ENCODE data around the gene HEMK1.

Gene HEMK1

GRCh38 chr3:50550079-50550736 is 19.1 kb upstream of the HEMK1 start:
- TF ChIP-seq, protein P1, sequence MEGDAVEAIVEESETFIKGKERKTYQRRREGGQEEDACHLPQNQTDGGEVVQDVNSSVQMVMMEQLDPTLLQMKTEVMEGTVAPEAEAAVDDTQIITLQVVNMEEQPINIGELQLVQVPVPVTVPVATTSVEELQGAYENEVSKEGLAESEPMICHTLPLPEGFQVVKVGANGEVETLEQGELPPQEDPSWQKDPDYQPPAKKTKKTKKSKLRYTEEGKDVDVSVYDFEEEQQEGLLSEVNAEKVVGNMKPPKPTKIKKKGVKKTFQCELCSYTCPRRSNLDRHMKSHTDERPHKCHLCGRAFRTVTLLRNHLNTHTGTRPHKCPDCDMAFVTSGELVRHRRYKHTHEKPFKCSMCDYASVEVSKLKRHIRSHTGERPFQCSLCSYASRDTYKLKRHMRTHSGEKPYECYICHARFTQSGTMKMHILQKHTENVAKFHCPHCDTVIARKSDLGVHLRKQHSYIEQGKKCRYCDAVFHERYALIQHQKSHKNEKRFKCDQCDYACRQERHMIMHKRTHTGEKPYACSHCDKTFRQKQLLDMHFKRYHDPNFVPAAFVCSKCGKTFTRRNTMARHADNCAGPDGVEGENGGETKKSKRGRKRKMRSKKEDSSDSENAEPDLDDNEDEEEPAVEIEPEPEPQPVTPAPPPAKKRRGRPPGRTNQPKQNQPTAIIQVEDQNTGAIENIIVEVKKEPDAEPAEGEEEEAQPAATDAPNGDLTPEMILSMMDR (IDR thresholded peaks at IDR 0.05; ENCODE audit: extremely low read depth, missing control alignments): peak; percentile 86
- DNase-seq (ENCODE audit: low spot score): peak; percentile 67

DNA sequence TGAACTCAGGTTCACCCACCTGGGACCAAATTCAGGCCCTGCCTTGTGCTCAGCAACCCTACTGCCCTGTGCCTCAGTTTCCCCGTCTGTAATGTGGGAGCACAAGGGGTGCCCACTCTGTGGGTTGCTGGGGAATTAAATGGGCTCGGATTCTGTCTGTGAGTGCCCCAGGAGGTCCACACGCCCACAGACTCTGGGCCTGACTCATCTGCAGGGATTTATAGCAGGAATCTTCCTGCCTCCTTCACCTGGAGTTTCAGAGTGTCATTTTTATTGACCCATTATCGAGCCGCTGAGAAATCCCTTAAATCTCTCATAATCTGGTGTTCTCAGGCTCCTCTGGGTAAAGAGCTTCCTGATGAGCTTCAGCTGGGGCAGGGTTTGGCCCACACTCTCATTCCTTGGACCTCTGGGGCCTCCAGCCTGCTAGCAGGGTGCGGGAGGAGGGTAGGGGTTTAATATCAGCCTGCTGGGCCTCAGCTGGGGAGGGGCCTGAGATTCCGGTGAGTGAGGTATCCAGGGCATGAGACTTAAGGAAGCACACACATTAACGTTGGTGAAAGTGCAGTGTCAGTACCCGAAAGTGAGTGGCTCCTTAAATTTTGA is 18.2 kb upstream of the HEMK1 start:
- no peak for DNase-seq (ENCODE audit: low spot score)
- TF ChIP-seq, protein P1 (IDR thresholded peaks at IDR 0.05; ENCODE audit: extremely low read depth, missing control alignments): no peak

GRCh38 chr3:50551681-50552435 is 17.5 kb upstream of the HEMK1 start:
- TF ChIP-seq, protein P1 (IDR thresholded peaks at IDR 0.05; ENCODE audit: extremely low read depth, missing control alignments): no peak
- no peak for DNase-seq (ENCODE audit: low spot score)

DNA sequence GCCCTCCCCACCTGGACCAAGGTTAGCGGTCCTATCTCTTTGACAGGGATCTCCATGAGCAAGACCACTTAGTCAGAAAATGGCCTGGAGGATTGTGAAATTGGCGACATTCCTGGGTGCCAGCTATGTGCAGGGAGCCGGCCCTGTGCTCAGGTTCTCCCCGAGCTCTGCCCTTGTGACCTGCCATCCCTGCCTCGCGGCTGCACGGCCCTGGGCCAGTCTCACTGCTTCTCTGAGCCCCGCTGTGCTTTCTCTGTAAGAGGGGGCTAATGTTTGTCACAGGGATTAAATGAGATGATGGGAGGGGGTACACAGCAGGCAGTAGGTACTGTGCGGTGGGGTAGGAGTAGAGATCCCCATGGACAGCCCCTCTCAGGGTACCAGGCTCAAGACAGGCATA is 16.7 kb upstream of the HEMK1 start:
- no peak for DNase-seq (ENCODE audit: low spot score)
- TF ChIP-seq, protein P1 (IDR thresholded peaks at IDR 0.05; ENCODE audit: extremely low read depth, missing control alignments): no peak

DNA sequence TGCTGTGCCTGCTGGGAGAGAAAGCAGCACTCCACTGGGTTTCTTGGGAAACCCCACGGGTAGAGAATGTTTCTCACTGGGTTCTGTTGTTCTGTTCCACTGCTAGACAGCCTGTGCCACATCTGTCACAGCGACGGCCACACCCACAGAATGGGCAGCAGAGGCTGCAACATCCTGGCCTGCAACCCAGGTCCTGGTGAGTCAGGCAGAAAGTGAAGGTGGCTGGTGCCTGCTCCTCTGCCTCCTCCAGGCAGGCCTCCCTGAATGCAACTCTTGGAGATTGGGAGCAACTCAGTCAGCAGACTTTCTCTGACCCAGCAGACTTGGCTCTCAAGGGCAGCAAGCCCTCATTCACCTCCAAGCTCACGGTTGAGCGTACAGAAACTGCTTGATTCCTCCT is 14.8 kb upstream of the HEMK1 start:
- no peak for DNase-seq (ENCODE audit: low spot score)
- TF ChIP-seq, protein P1 (IDR thresholded peaks at IDR 0.05; ENCODE audit: extremely low read depth, missing control alignments): no peak

GRCh38 chr3:50557106-50557505 is 12.2 kb upstream of the HEMK1 start:
- DNase-seq (ENCODE audit: low spot score): no peak
- TF ChIP-seq, protein P1 (IDR thresholded peaks at IDR 0.05; ENCODE audit: extremely low read depth, missing control alignments): no peak

DNA sequence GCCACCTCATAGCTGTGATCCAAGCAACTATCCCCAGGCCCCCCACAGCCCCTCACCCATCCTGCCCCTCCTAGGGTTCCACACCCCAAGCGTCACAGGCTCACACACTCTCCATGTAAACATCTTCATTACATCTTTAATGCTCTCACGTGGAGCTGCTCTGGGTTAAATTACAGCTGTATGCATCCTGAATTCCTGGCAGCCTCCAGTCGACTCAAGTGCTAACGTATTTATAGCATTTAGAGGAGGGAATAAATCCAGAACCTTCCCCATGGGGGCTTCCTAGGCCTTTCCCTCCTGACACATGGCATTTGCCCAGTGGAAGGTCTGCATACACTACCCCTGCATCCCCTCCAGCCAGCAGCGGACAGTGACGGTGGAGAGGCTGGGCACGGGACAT is 11.4 kb upstream of the HEMK1 start:
- DNase-seq (ENCODE audit: low spot score): no peak
- TF ChIP-seq, protein P1 (IDR thresholded peaks at IDR 0.05; ENCODE audit: extremely low read depth, missing control alignments): no peak

Data from GM20000 (cell line).